GM12891 (cell line): ENCODE results near the gene USP4.

Experiments used
- POLR2A ChIP-seq: IDR thresholded peaks from 2 replicates; pipeline ENCODE4 v1.6.1; 2011; ENCODE audit warnings: low read depth, low read length, control low read depth
- POLR2AphosphoS5 ChIP-seq: IDR thresholded peaks from 2 replicates; pipeline ENCODE4 v1.6.1; 2011; ENCODE audit warnings: low read depth, low read length, control low read depth
- SPI1 ChIP-seq: IDR thresholded peaks from 2 replicates; pipeline ENCODE4 v1.6.1; 2011; ENCODE audit warnings: low read depth, low read length, control low read depth

GRCh38 chr3:49244581-49245205, 95.2 kb downstream of the USP4 start:
- TF ChIP-seq SPI1 (no peak), POLR2AphosphoS5 (no peak), POLR2A (no peak)
